Neural progenitor cell (in vitro differentiated cells): ENCODE data around the gene DEXI.

ENCODE experiments used
- CTCF ChIP-seq: fragments of 200-600 bp; sonication (generic); IDR thresholded peaks from 2 replicates; pipeline ENCODE4 v1.5.1; 2017; ENCODE audit warnings: antibody characterized with exemption, mild to moderate bottlenecking
- EZH2 ChIP-seq: fragments of 200-600 bp; sonication (generic); IDR thresholded peaks from 2 replicates; pipeline ENCODE4 v1.6.1; 2017; ENCODE audit warnings: antibody characterized with exemption, mild to moderate bottlenecking, moderate library complexity

- TF ChIP-seq CTCF (no peak), EZH2 (no peak)
These were observed 23.3 kb downstream of the DEXI start for GRCh38 chr16:10919003-10919351.
